Body of pancreas (tissue), 4 donors: ENCODE results near the gene PLEKHA7. TPM values are rescaled to one million over a fixed set of nuclear protein-coding genes. Genes with fewer than 3 reads are reported as not detected.
A peak's percentile ranks its signal among the peaks of the same experiment; 100 is the strongest.

Source experiments
- ATAC-seq: fragments of 150-250 bp; one replicate; pipeline ENCODE4 v1.9.1; 2016
- DNase-seq, 4 donors: peaks; one replicate each; pipeline ENCODE4 v3.0.0-alpha.2; 2019
- H3K27ac ChIP-seq, 4 donors: fragments of 200-600 bp; sonication (generic); 1 replicate in 3 of 4; 2 replicates in 1 of 4; pipeline versions ENCODE4 v1.5.1 to v1.6.1; 2016 to 2019; ENCODE audit warnings: mild to moderate bottlenecking in 1 of 4, mixed read lengths in 1 of 4, moderate library complexity in 1 of 4
- H3K27me3 ChIP-seq, 2 donors: fragments of 200-600 bp; sonication (generic); one replicate each; pipeline ENCODE4 v1.6.0; 2016; ENCODE audit warnings: mild to moderate bottlenecking in 1 of 2
- H3K36me3 ChIP-seq, 2 donors: fragments of 200-600 bp; sonication (generic); replicated peaks in 1 of 2; 2 replicates each; pipeline ENCODE4 v1.5.1; 2016; ENCODE audit warnings: low read depth in 2 of 2; ENCODE audit not compliant: insufficient read depth in 1 of 2
- H3K4me1 ChIP-seq: fragments of 200-600 bp; sonication (generic); one replicate; pipeline ENCODE4 v1.6.0; 2016
- H3K4me3 ChIP-seq, 2 donors: fragments of 200-600 bp; sonication (generic); 1 replicate in 1 of 2; 2 replicates in 1 of 2; pipeline ENCODE4 v1.5.1; 2016 to 2019
- H3K9me3 ChIP-seq, 3 donors: fragments of 200-600 bp; sonication (generic); 1 replicate in 2 of 3; 2 replicates in 1 of 3; pipeline ENCODE4 v1.5.1; 2016
- CTCF ChIP-seq, 7 experiments: fragments of 450-650 bp in 4 of 7; fragments of 200-600 bp in 3 of 7; sonication (generic) in 3 of 7; IDR thresholded peaks; one replicate each; pipeline ENCODE4 v1.5.1; 2016 to 2019; ENCODE audit warnings: antibody characterized with exemption in 7 of 7
- POLR2A ChIP-seq, 3 donors: fragments of 450-650 bp; IDR thresholded peaks; one replicate each; pipeline ENCODE4 v1.6.1; 2016; ENCODE audit warnings: antibody characterized with exemption in 3 of 3, mild to moderate bottlenecking in 2 of 3
- WGBS, 2 donors: methylation state at CpG; one replicate each; pipeline ENCODE4 v1.1.5; 2017; 5-methylcytosine and 5-hydroxymethylcytosine counted together
- intact Hi-C: fragments of 100-400 bp; cut with DNase I; formaldehyde crosslinking; loops from one replicate; pipeline ENCODE4 v1.15.1; 2023
- total RNA-seq, 2 donors: library from RNA; depleted of rRNA; stranded (reverse); fragments of >200 nt; gene quantifications; one replicate each; pipeline ENCODE4 v1.1.0, GENCODE V29; 2016

PLEKHA7 gene
- total RNA-seq, 2 donors from 2014 or later: 30.4 to 34.6 TPM

- no peaks in the 10 kb centered on the region for H3K9me3 ChIP-seq
- no peak for ATAC-seq
- no peak overlapping the region for H3K4me3 ChIP-seq
- 84 to 86% methylated on average over 14 to 16 of the region's 16 CpGs for WGBS, 2 donors
- H3K27ac ChIP-seq: no peak overlapping the region
- intact Hi-C loops: no loop called here
- H3K27me3 ChIP-seq: no peaks in the 10 kb centered on the region
- H3K36me3 ChIP-seq: peaks cover 0 to 2% of the 10 kb centered on the region in 2 donors
- H3K4me1 ChIP-seq: no peaks in the 10 kb centered on the region
- TF ChIP-seq POLR2A (IDR thresholded peaks at IDR 0.05) (no peak), CTCF (IDR thresholded peaks at IDR 0.05) (no peak)
- no peak for DNase-seq
These were observed 238.5 kb downstream of the PLEKHA7 start for GRCh38 chr11:16775614-16776283.

- no peak overlapping the region for H3K4me3 ChIP-seq
- peaks cover 0 to 2% of the 10 kb centered on the region in 2 donors for H3K36me3 ChIP-seq
- no peaks in the 10 kb centered on the region for H3K4me1 ChIP-seq
- H3K9me3 ChIP-seq: no peaks in the 10 kb centered on the region
- ATAC-seq (no peak), DNase-seq (no peak)
- 66 to 74% methylated on average over 11 of the region's 11 CpGs for WGBS, 2 donors
- intact Hi-C loops: no loop called here
- TF ChIP-seq POLR2A (IDR thresholded peaks at IDR 0.05) (no peak), CTCF (IDR thresholded peaks at IDR 0.05) (no peak)
- H3K27ac ChIP-seq: peak overlapping the region in 1 of 4 donors; percentile 61
- no peaks in the 10 kb centered on the region for H3K27me3 ChIP-seq
These were observed 239.1 kb downstream of the PLEKHA7 start for GRCh38 chr11:16774936-16775613.

- WGBS, 2 donors: 70% methylated on average over 8 to 9 of the region's 9 CpGs
- ATAC-seq: no peak
- TF ChIP-seq POLR2A (IDR thresholded peaks at IDR 0.05): no peak
- TF ChIP-seq CTCF (IDR thresholded peaks at IDR 0.05): no peak
- Histone ChIP-seq H3K9me3 (no peaks in the 10 kb centered on the region), H3K27ac (peak overlapping the region in 1 of 4 donors; percentile 61), H3K36me3 (peaks cover 0 to 2% of the 10 kb centered on the region in 2 donors), H3K4me1 (no peaks in the 10 kb centered on the region), H3K27me3 (no peaks in the 10 kb centered on the region), H3K4me3 (no peak overlapping the region)
- intact Hi-C loops: no loop called here
- DNase-seq: no peak
These were observed 240.0 kb downstream of the PLEKHA7 start for GRCh38 chr11:16773981-16774935.

- no peaks in the 10 kb centered on the region for H3K36me3 ChIP-seq
- 97 to 100% methylated on average over 2 of the region's 2 CpGs for WGBS, 2 donors
- no peaks in the 10 kb centered on the region for H3K27me3 ChIP-seq
- ATAC-seq: no peak
- no peaks in the 10 kb centered on the region for H3K9me3 ChIP-seq
- no peaks in the 10 kb centered on the region for H3K4me1 ChIP-seq
- no peak overlapping the region for H3K4me3 ChIP-seq
- no peak overlapping the region for H3K27ac ChIP-seq
- DNase-seq: no peak
- intact Hi-C loops: no loop called here
- no peak for TF ChIP-seq POLR2A (IDR thresholded peaks at IDR 0.05)
- no peak for TF ChIP-seq CTCF (IDR thresholded peaks at IDR 0.05)
These were observed 242.1 kb downstream of the PLEKHA7 start for GRCh38 chr11:16772141-16772512.
